Measurements from ENCODE around the gene TTN.

TTN gene

DNA sequence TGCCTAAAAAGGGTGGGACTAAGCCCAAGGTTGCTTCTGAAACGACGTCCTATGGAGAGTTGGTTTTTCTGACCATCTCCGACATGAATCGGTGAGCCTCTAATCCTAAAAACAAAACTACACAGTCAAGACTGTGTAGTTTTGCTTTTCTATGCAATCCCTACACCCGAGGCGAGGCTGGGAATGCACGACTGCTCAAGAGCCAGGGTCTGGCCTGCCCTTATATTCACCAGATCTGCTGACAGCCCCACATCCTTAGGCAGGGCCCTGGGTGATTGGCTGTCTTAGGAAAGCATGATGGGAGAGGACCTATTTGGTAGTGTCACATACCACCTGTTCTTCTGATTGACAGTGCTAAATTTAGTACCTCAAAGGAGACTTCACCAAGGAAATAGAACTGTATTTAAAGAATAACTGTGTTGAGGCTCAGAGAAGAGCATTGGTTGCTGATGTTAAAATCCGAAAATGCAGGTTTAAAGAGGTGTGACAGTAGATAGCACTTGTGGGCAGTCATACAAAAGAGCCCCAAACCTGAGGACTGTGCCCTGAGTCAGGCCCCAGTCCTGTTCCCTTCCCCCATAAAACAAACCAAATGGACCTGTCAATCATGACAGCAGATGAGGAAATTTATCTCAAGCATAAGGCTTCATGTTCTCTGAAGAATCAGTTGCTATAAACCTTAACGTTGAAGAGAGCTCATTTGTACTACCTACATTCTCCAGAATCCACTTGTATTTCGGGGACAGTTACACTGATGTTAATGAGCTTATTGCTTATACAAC lies at the start of gene TTN:
TSS of gene TTN (minus strand) at position 197 of the 782 bp plus-strand sequence. CDS start 2,781 bp downstream, outside the sequence.
- no peak for DNase-seq (ENCODE audit: low read depth in 3 of 3, low spot score in 1 of 3)

DNA sequence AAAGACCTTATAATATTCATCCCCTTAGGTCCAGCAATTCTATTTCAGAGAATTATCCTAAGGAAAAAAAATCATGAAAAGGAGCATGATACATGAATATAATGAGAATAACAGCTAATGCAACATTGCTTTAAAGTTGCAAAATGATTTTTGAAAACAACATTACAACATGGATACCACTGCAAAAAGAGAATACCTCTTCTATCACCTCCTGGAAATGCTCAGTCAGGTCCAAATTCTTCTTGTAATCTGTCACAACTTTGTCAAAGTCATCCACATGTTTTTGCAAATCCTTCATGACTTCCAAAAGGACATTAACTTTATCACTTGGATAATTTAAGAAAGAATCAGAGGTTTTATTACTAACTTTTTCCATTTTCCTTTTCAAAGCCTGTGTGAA lies 47.9 kb upstream of the TTN start:
- DNase-seq (ENCODE audit: low read depth in 3 of 3, low spot score in 1 of 3) = no peak

DNA sequence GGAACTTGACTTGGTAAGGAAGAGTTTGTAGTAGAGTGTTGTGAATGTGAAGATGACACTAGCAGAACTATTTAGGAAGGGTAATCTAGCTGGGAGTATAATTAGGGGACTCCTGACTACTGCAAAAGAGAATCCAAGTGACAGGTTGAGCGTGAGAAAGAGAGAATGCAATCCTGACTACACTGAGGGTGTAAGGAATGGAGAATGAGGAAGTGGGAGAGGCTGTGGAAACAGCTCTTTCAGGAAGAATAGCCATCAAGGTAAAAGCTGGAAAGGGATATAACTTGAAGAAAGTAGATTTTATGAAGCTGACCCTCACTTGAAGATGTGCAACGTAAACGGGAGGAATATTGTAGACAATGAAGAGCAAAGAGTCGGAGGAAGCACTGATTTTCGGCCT lies 41.1 kb upstream of the TTN start:
- DNase-seq (ENCODE audit: low read depth in 3 of 3, low spot score in 1 of 3) = no peak

DNA sequence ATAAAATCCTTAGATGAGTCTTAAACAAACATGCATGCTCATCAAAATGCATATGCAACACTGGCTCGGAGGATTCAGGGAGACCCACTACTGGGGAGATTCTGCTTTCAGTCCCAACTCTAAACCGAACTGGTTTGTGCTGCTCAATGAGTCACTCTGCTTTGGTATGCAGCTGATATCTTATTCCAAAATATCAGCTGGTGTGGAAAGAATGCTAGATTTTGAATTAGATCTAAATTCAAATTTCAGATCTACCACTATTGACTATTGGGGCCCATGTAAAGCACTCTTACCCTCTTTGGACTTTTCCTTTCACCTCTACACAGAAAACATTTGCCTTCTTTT lies 39.2 kb upstream of the TTN start:
- DNase-seq (ENCODE audit: low read depth in 3 of 3, low spot score in 1 of 3) = no peak

DNA sequence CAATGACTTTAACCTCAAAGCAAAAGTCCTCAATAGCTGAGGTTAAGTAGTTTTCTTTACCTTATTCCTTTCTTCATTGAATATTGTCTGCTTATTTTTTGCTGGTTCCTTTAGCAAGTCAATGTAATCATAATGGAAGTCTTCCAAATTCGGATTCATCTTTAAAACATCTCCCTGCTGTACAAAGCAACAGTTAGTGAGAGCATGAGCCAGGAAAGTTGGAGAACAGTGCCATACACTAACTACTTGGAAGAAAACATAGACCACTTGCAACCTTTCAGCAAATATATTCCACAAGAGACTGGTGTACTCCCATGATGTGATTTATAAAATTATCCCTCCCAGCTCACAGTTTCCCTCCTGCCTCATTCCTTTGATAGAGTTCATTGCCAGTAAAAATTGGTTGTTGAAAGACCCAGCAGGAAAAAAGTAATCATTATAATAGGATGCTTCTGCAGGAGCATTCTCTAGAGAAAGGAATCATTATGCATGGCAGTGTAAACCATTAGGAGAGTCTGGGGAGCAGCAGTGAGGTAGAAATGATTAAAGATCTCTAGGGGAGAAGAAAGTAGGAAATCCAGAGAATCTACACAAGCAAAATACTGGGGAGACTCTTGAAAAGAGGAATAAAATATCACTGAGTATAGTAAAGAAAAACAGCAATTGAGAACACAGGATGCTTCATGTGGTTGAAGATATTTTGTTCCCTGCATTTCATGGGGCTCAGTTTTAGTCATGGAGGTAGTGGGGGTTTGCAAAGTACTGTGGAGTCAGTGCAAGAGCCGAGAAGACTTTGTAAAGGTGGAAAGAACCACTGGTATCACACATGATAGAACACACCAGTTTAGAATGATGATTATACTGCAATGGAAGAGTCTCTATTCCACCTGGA lies 38.6 kb upstream of the TTN start:
- DNase-seq (ENCODE audit: low read depth in 3 of 3, low spot score in 1 of 3) = no peak

DNA sequence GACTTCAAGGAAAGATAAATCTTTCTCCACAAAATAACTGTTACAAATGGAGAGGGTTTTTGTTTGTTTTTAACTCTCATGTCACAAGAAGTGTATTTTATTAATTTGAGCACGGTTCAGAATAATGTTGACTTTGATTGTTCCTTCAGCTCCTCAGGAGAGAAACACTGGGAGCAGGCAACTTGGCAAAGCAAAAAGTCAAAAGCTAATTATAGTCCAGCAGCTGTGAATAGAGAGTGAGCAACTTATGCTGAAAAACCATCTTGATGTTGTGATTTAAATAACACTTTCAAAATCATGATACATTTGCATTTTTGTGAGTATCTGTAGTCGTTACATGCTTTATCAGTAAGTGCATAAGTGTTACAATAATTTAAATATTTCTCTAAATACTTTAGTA lies 37.5 kb upstream of the TTN start:
- DNase-seq (ENCODE audit: low read depth in 3 of 3, low spot score in 1 of 3) = no peak

DNA sequence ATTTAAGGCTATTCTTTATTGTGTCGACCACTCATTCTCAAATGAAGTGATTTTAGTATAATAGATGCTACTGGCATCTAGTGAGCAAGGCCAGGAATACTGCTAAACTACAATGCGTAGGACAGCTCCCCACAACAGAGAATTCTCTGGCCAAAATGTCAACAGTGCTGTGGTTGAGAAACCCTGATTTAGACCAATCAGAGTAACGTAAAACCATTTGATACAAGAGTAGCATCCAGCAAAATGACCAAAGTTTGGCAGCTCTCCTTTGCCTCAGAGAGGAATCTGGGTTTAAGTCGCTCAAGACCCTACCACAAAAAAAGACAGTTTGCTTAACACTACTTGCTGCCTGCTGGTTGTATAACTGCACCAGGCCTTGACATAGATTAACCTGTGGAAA lies 37.0 kb upstream of the TTN start:
- DNase-seq (ENCODE audit: low read depth in 3 of 3, low spot score in 1 of 3) = no peak

DNA sequence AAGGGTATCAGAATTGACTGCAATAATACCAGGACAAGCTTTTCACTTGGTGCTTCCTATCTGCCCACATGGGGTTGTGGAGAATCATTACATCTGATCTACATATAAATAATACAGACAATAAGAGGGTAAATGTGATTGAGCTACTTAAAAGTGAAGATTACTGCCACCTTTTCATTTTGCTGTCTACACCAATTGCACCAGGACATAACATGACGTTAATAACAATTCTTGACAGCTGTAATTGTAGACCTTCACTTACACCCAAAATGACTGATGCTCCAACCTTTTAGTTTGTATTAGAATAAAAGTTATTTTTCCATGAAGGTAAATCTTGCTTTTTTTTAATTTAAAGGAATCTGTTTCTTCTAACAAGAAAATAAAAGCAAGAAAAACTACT lies 36.5 kb upstream of the TTN start:
- no peak for DNase-seq (ENCODE audit: low read depth in 3 of 3, low spot score in 1 of 3)

DNA sequence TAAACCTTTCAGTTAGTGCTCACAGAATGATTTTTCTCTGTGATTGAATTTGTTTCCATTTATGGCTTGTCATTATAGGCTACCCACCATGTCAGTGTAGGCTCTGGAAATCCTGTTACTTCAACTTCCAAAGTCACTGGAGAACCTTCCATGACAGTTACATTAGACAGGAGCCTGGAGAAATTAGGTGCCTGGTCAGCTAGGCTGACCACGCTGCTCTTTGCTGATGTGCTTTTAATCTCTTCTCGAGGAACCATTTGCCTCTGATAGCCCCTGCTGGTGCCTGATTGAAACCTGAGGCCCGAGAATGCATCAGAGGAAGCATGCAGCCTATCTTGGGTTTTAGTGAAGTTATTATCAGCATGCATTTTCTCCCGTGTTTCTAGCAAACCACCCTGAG lies 29.6 kb upstream of the TTN start:
- DNase-seq (ENCODE audit: low read depth in 3 of 3, low spot score in 1 of 3) = no peak

DNA sequence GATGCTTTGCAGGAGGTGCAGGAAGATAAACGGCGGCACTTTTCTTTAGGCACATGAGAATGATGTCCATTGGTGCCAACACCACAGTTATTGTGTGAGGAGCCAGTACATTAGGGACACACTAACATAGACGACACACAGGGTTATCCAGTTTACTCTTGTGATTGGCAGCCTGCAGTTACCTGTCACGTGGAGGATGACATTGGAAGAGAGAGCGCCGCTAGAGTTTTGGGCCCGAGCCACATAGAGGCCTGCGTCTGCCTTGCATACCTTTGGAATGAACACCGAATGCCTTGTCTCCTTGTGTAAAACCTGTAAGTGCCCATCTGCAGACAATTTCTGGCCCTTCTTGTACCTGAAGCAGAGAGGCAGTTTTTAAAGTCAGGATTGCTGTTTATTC lies 26.9 kb upstream of the TTN start:
- DNase-seq (ENCODE audit: low read depth in 3 of 3, low spot score in 1 of 3) = no peak

DNA sequence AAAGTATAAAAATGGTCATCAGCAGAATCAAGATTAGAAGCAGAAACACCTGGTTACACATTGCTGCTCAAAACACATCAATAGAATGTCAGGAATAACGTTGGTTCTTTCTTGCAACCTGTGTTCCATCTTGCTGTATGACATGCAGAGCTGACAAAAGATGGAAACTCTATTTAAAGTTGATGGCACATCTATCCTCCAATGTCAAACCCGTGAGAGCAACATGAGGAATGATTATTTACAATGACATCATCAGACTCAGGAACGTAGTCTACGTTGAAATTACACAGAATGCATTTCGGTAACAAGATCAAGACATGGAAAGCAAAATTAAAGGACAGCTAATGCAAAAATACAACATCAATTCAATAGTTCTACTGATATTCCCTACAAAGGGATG lies 26.2 kb upstream of the TTN start:
- DNase-seq (ENCODE audit: low read depth in 3 of 3, low spot score in 1 of 3) = no peak

DNA sequence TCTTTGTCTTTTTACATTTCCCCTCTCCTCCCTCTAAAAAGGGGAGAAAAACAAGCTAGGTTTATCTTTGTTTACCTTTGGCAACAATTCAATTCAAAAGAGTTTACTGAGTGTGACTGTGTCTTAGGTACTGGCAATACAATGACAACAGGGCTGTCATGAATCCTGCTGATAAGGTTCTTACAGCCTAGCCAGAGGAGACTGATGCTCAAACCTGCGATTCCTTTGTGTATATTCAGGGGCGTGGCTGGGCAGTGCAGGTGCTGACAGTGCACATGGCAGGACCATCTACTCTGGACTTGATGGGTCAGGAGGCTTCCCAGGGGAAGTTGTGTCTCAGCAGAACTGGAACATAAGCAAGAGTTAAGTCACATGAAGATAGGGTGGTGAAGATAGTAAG lies 23.2 kb upstream of the TTN start:
- DNase-seq (ENCODE audit: low read depth in 3 of 3, low spot score in 1 of 3) = no peak

DNA sequence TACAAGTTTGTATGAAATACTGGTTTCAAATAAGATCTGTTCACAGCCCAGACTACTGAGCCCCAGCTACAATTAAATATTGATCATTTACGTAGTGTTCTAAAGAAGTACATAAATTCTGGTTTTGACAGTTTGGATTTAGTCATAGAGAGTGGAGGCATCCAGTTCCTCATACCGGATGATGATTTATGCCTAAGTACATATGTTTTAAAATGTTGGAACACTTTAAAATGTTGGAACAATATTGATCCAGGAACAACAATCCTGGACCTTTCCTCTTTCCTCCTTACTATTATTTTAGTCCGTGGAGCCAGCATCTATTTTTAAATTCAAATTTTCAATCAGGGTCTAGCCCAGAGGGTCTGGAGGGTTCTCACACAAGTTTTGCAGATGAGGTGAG lies 22.8 kb upstream of the TTN start:
- no peak for DNase-seq (ENCODE audit: low read depth in 3 of 3, low spot score in 1 of 3)

DNA sequence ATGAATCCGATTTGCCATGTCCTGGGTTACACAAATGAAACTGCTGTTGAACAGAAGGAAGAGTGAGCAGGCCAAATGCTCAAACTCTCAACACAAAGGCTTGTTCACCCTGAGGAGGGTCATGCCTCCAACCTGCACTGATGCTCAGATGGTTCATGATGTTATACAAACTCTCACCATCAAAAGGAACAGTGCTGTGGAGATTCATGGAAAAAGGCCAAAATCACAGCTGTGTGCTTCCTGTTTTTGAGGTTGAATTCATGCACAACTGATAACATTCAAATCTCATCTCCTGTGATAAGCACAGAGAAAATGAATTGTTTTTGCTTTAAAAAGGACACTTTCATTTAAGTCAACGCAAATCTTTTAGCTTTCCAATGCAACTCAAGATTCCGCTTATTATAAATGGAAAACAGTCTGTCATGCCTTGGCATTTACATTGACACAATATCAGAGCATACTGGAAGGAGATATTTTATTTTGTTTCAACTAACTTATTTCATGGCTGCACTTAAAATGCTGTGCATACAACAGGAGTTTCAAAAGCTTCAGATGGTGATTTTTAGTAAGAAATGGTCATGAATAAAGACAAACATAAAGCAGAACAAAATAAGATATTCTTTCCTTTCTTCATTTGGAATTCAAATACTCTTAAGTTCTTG lies 22.2 kb upstream of the TTN start:
- no peak for DNase-seq (ENCODE audit: low read depth in 3 of 3, low spot score in 1 of 3)

DNA sequence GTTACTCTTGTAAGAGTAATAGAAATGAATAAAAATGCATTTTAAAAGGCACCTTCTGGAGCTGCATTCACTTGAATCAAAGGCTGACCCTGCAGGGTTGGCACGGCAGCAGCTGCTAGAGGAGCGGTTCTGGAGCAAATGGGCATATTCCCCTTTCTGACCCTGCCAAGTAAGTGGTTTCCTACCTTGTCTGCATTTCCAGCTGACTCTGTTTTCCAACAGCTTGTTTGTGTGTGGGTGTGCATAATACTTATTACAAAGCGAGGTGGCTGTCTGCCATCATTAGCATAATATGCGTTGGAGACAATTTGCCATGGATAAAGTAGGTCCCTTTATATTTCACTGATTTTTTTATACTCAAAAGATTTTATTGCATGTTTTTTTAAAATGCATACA lies 21.3 kb upstream of the TTN start:
- DNase-seq (ENCODE audit: low read depth in 3 of 3, low spot score in 1 of 3) = no peak

DNA sequence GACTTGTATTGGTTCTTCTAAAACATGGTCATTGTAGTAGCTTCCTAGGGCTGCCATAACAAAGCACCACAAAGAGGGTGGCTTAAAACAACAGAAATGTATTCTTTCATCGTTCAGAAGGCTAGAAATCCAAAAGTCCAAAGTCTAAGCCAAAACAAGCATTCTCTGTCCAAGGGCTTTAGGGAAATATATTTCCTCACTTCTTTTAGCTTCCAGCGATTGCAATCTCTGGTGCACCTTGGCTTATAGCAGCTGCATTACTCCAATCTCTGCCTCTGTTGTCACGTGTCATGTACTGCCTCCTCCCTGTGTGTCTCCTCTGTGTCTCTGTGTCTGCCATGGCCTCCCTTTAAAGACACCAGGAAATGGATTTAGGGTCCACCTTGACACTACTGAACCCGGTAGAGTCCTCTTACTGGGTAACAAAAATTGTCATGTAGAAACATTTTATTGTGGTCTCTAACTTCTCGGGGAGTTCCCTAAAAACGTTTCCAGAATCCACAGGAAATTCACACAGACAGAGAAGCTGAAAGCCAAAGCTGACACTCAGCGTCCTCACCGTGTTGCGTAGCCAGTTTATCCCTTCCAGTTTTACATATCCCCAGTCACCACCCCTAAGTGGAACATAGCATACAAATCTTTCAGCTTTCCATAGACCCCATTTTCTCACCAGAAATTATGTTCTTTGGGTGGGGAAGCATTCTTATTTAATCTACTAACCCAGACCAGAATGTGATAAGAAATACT lies 20.7 kb upstream of the TTN start:
- DNase-seq (ENCODE audit: low read depth in 3 of 3, low spot score in 1 of 3) = no peak

DNA sequence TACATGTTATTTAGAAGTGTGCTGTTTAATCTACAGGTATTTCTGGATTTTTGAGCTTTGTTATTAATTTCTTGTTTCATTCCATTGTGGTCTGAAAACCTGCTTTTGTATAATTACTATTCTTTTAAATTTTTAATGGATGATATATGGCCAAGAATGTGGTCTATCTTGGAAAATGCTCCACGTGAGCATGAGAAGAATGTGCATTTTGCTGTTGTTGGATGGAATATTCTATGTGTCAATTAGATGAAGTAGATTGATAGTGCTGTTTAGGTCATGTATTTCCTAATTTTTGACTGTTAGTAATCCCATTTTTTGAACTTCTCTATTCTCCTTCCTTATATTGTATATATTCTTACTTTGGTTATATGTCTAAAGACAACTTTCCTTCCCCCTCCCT lies 19.9 kb upstream of the TTN start:
- DNase-seq (ENCODE audit: low read depth in 3 of 3, low spot score in 1 of 3) = no peak

DNA sequence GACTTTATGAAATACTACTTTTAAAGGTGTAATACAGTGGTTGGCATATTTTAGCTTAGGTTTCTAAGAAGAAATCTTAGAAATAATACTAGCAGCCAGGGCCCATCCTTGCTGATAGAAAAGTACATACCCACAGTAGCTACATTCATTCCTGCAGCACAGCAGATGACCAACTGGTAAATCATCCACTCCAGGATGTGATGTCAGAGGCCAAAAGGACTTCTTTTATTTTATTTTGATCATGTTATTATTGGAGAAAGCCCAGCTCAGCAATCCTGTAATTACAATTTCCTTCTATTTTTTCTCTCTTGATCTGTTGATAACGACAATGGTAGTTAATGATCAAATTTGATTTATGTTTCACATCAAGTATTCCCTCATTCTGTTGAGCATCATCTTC lies 18.0 kb upstream of the TTN start:
- DNase-seq (ENCODE audit: low read depth in 3 of 3, low spot score in 1 of 3) = no peak

DNA sequence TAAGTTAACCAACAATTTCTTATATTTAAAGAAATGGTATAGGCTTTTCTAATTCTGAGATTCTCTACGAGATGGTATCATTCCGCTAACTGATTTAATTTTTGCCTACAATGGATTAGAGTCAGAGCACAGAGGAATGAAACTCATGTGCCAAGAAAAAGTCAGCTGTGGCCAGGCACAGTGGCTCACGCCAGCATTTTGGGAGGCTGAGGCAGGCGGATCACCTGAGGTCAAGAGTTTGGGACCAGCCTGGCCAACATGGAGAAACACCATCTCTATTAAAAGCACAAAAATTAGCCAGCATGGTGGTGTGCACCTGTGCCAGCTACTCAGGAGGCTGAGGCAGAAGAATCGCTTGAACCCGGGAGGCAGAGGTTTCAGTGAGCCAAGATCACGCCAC lies 17.0 kb upstream of the TTN start:
- no peak for DNase-seq (ENCODE audit: low read depth in 3 of 3, low spot score in 1 of 3)

DNA sequence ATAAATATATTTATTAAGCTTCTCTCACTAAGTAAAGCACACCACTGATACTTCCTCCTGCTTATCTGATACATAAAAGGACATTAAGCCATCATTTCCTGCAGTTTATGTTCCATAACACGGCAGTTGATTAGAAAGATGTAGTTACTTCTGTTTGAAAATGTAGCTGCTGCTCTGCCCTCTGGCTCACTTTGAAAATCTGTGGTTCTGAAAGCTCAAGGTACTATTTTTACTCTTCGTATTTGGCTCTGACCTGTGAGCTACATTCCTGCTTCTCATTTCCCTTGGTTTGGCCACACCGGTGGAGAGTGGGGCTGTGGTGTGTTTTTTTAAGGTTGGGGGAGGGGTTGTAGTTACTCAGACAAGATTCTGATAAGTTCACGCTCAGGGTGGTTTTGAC lies 12.8 kb upstream of the TTN start:
- no peak for DNase-seq (ENCODE audit: low read depth in 3 of 3, low spot score in 1 of 3)

DNA sequence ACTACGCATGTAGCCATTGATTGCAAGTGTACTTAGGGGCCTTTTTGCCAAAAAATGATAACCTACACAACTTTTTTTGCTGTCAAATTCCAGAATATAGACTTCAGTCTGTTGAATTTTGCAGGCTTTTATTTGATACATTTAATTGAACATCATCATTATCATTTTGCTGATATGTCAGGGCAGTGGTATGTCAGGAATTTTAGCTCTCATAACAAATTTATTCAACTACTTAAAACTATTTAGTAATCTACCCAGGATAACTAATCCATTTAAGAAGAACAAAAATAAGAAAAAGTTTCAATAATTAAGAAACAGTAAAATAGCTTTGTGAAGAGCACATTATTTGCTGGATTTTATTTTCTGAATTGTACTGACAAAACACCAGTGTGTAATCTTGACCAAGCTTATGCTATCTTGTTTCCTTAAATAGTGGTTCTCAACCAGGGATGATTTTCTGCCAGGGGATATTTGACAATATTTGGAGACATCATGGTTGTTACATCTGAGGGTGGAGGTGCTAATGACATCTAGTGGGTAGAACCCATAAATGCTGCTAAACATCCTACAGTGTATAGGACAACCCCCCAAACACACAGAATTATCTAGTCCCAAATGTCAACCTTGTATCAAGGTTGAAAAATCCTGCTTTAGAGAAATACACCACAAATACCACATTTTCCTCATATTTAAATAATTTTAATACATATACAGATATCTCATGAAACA lies 12.1 kb upstream of the TTN start:
- DNase-seq (ENCODE audit: low read depth in 3 of 3, low spot score in 1 of 3) = no peak

Measured in stimulated activated CD4-positive, alpha-beta T cell treated with anti-CD3 and anti-CD28 coated beads, TNF-alpha, amount 100 ng/mL, for 1 hour (primary cell).